Epithelial cell of umbilical artery (primary cell): ENCODE measurements around the gene LRP2. TPM values are rescaled to one million over a fixed set of nuclear protein-coding genes. Genes with fewer than 3 reads are reported as not detected.

Experiments
- total RNA-seq: library from RNA; depleted of rRNA; stranded (reverse); fragments of >200 nt; gene quantifications from 2 replicates; pipeline ENCODE4 v1.2.3, GENCODE V29; 2014

The LRP2 gene
- not detected in 2 replicates for total RNA-seq

GRCh38 chr2:169362118-169362893 is at the start of gene LRP2:
TSS of gene LRP2 (minus strand) at chr2:169362534. CDS start at chr2:169362399, 135 bp downstream.

Other genes with a start within 250 kb of the LRP2 start
- 2.9 and 5.0 TPM in 2 replicates for gene BBS5, start 117.0 kb upstream of the LRP2 start, total RNA-seq
- under 0.01 and 0.15 TPM in 2 replicates for gene KLHL41, start 147.2 kb upstream of the LRP2 start, total RNA-seq
- 23.4 and 35.9 TPM in 2 replicates for gene FASTKD1, start 211.3 kb upstream of the LRP2 start, total RNA-seq
- 20.5 and 32.8 TPM in 2 replicates for gene PPIG, start 221.8 kb upstream of the LRP2 start, total RNA-seq